H9 (cell line): Measurements from ENCODE around the gene SCRG1. TPM values are rescaled to one million over a fixed set of nuclear protein-coding genes. Genes with fewer than 3 reads are reported as not detected.

Source experiments
- DNase-seq: peaks from one replicate; pipeline ENCODE4 v3.0.0-alpha.2; 2017
- H2AFZ ChIP-seq: one replicate; pipeline ENCODE4 v1.6.1; 2013; ENCODE audit warnings: mild to moderate bottlenecking, low read length, control low read depth, moderate library complexity
- H2AK5ac ChIP-seq: 2 replicates; pipeline ENCODE4 v1.6.1; 2013; ENCODE audit warnings: low read length, control low read depth, mixed read lengths; ENCODE audit not compliant: insufficient read length
- H2BK120ac ChIP-seq: one replicate; pipeline ENCODE4 v1.6.1; 2013; ENCODE audit warnings: low read depth, mild to moderate bottlenecking, low read length, control low read depth, inconsistent platforms; ENCODE audit not compliant: poor library complexity, severe bottlenecking
- H2BK12ac ChIP-seq: 2 replicates; pipeline ENCODE4 v1.6.1; 2013; ENCODE audit warnings: low read length, control low read depth, mixed read lengths, low read depth; ENCODE audit not compliant: insufficient read length
- H2BK15ac ChIP-seq: 2 replicates; pipeline ENCODE4 v1.6.1; 2013; ENCODE audit warnings: low read depth, low read length, control low read depth
- H2BK20ac ChIP-seq: one replicate; pipeline ENCODE4 v1.6.1; 2013; ENCODE audit warnings: low read depth, mild to moderate bottlenecking, low read length, control low read depth, inconsistent platforms; ENCODE audit not compliant: poor library complexity, severe bottlenecking
- H2BK5ac ChIP-seq: 2 replicates; pipeline ENCODE4 v1.6.1; 2013; ENCODE audit warnings: low read length, control low read depth, mixed read lengths; ENCODE audit not compliant: insufficient read length
- H3K14ac ChIP-seq: 2 replicates; pipeline ENCODE4 v1.6.1; 2013; ENCODE audit warnings: low read length, control low read depth; ENCODE audit not compliant: insufficient read depth
- H3K18ac ChIP-seq: 2 replicates; pipeline ENCODE4 v1.6.1; 2013; ENCODE audit warnings: low read depth, mild to moderate bottlenecking, mixed read lengths, low read length, control low read depth; ENCODE audit not compliant: insufficient read length
- H3K23ac ChIP-seq: 2 replicates; pipeline ENCODE4 v1.6.1; 2013; ENCODE audit warnings: low read length, control low read depth, mixed read lengths, low read depth; ENCODE audit not compliant: insufficient read length
- H3K23me2 ChIP-seq: 2 replicates; pipeline ENCODE4 v1.6.1; 2013; ENCODE audit warnings: low read depth, mild to moderate bottlenecking, mixed read lengths, low read length, control low read depth; ENCODE audit not compliant: insufficient read length, poor library complexity, severe bottlenecking
- H3K27ac ChIP-seq: 2 replicates; pipeline ENCODE4 v1.5.1; 2013; ENCODE audit warnings: low read length, control low read depth, mixed read lengths, low read depth; ENCODE audit not compliant: insufficient read length
- H3K27me3 ChIP-seq: 2 replicates; pipeline ENCODE4 v1.6.1; 2013; ENCODE audit warnings: low read length, control low read depth, inconsistent platforms; ENCODE audit not compliant: insufficient read depth
- H3K4ac ChIP-seq: 2 replicates; pipeline ENCODE4 v1.6.1; 2013; ENCODE audit warnings: low read depth, mild to moderate bottlenecking, control low read depth, inconsistent platforms, low read length, moderate library complexity
- H3K4me1 ChIP-seq: 2 replicates; pipeline ENCODE4 v1.6.1; 2013; ENCODE audit warnings: low read length, control low read depth, inconsistent platforms; ENCODE audit not compliant: insufficient read depth
- H3K4me2 ChIP-seq: 2 replicates; pipeline ENCODE4 v1.6.1; 2013; ENCODE audit warnings: low read length, control low read depth, mixed read lengths; ENCODE audit not compliant: insufficient read length, insufficient read depth
- H3K56ac ChIP-seq: 2 replicates; pipeline ENCODE4 v1.6.1; 2013; ENCODE audit warnings: low read depth, mild to moderate bottlenecking, mixed read lengths, low read length, control low read depth; ENCODE audit not compliant: insufficient read length
- H3K79me1 ChIP-seq: 2 replicates; pipeline ENCODE4 v1.6.1; 2013; ENCODE audit warnings: low read depth, mild to moderate bottlenecking, moderate library complexity, low read length, control low read depth, inconsistent platforms; ENCODE audit not compliant: insufficient read depth, poor library complexity, severe bottlenecking
- H3K79me2 ChIP-seq: 2 replicates; pipeline ENCODE4 v1.6.1; 2013; ENCODE audit warnings: low read length, control low read depth, inconsistent platforms; ENCODE audit not compliant: insufficient read depth
- H3K9ac ChIP-seq: 2 replicates; pipeline ENCODE4 v1.6.1; 2013; ENCODE audit warnings: low read length, control low read depth, mixed read lengths; ENCODE audit not compliant: insufficient read length; ENCODE audit errors: extremely low read depth
- H3K9me3 ChIP-seq: one replicate; pipeline ENCODE4 v1.6.1; 2013; ENCODE audit warnings: low read depth, low read length, inconsistent platforms; ENCODE audit not compliant: control insufficient read depth
- H3T11ph ChIP-seq: one replicate; pipeline ENCODE4 v1.6.1; 2013; ENCODE audit warnings: mild to moderate bottlenecking, low read length, control low read depth, inconsistent platforms
- H4K20me1 ChIP-seq: one replicate; pipeline ENCODE4 v1.6.1; 2013; ENCODE audit not compliant: control insufficient read depth, insufficient read length, insufficient read depth
- H4K5ac ChIP-seq: 2 replicates; pipeline ENCODE4 v1.6.1; 2013; ENCODE audit warnings: low read depth, mild to moderate bottlenecking, mixed read lengths, low read length, control low read depth; ENCODE audit not compliant: insufficient read length
- H4K8ac ChIP-seq: replicated peaks from 2 replicates; pipeline ENCODE4 v1.6.1; 2013; ENCODE audit warnings: low read length, control low read depth, mixed read lengths, low read depth; ENCODE audit not compliant: insufficient read length
- H4K91ac ChIP-seq: 2 replicates; pipeline ENCODE4 v1.6.1; 2013; ENCODE audit warnings: low read depth, mild to moderate bottlenecking, moderate library complexity, mixed read lengths, low read length, control low read depth; ENCODE audit not compliant: insufficient read length
- H3K27ac Mint-ChIP-seq, 3 experiments: 2 replicates in 2 of 3; 3 replicates in 1 of 3; pipeline ENCODE4 v1.8.0; 2020 to 2021; ENCODE audit warnings: mixed read lengths in 3 of 3, mild to moderate bottlenecking in 1 of 3, moderate library complexity in 1 of 3
- H3K27me3 Mint-ChIP-seq: 2 replicates; pipeline ENCODE4 v1.8.0; 2021; ENCODE audit warnings: low read depth, mild to moderate bottlenecking, moderate library complexity, mixed read lengths
- H3K36me3 Mint-ChIP-seq, 3 experiments: 2 replicates in 2 of 3; 3 replicates in 1 of 3; pipeline ENCODE4 v1.8.0; 2020 to 2021; ENCODE audit warnings: low read depth in 3 of 3, mixed read lengths in 3 of 3; ENCODE audit not compliant: insufficient read depth in 1 of 3
- H3K4me1 Mint-ChIP-seq, 2 experiments: 2 replicates each; pipeline ENCODE4 v1.8.0; 2020; ENCODE audit warnings: mixed read lengths in 2 of 2
- H3K4me3 Mint-ChIP-seq, 2 experiments: 2 replicates in 1 of 2; 3 replicates in 1 of 2; pipeline ENCODE4 v1.8.0; 2020 to 2021; ENCODE audit warnings: mild to moderate bottlenecking in 2 of 2, mixed read lengths in 2 of 2, moderate library complexity in 1 of 2
- H3K9me3 Mint-ChIP-seq, 2 experiments: 2 replicates in 1 of 2; 3 replicates in 1 of 2; pipeline ENCODE4 v1.8.0; 2020; ENCODE audit warnings: mild to moderate bottlenecking in 2 of 2, mixed read lengths in 2 of 2, moderate library complexity in 1 of 2
- CTCF ChIP-seq: fragments of 200-600 bp; sonication (generic); conservative IDR thresholded peaks from 3 replicates; pipeline ENCODE4 v1.8.0; 2021; ENCODE audit warnings: antibody characterized with exemption, mild to moderate bottlenecking
- WGBS: extraction: QIAGEN DNeasy Blood & Tissue Kit; methylation state at CpG from one replicate; pipeline ENCODE4 v1.1.7; 2013; ENCODE audit warnings: missing lambda C conversion rate, low lambda C conversion rate, mixed read lengths; ENCODE audit not compliant: insufficient read length; ENCODE audit errors: extremely low coverage; 5-methylcytosine and 5-hydroxymethylcytosine counted together
- total RNA-seq: library from RNA; stranded (reverse); gene quantifications from 2 replicates; pipeline ENCODE4 v1.2.1, GENCODE V29; 2021

SCRG1 gene
- total RNA-seq, 1 experiment from 2014 or later: not detected

GRCh38 chr4:173347467-173347866, 51.4 kb downstream of the SCRG1 start:
- H3K4me1 ChIP-seq: peaks cover 3% of the 10 kb centered on the region; the same call in 1 of the 2 replicates
- H3K14ac ChIP-seq: no peak overlapping the region
- H3K4me3 Mint-ChIP-seq: no peak overlapping the region
- H2BK15ac ChIP-seq: no peak overlapping the region
- no peaks in the 10 kb centered on the region for H3K27me3 ChIP-seq
- no peak overlapping the region for H3K23ac ChIP-seq
- H3K4me1 Mint-ChIP-seq: peaks cover 19 to 34% of the 10 kb centered on the region in 2 experiments
- WGBS: no CpG with 5 or more reads among the region's 1 CpG
- H2AK5ac ChIP-seq: no peak overlapping the region
- no peak overlapping the region for H4K91ac ChIP-seq
- no peak overlapping the region for H2BK120ac ChIP-seq
- no peak overlapping the region for H3K18ac ChIP-seq
- H4K20me1 ChIP-seq: no peaks in the 10 kb centered on the region
- H3K79me1 ChIP-seq: no peaks in the 10 kb centered on the region
- H2BK12ac ChIP-seq: no peak overlapping the region
- H3K56ac ChIP-seq: no peak overlapping the region
- no peaks in the 10 kb centered on the region for H3K27me3 Mint-ChIP-seq
- no peaks in the 10 kb centered on the region for H3K23me2 ChIP-seq
- no peak overlapping the region for H3K9ac ChIP-seq
- H3K36me3 Mint-ChIP-seq: peaks cover 0 to 4% (median 2%) of the 10 kb centered on the region in 3 experiments; a peak in 1 of 7 replicates
- no peak overlapping the region for H3K4ac ChIP-seq
- TF ChIP-seq CTCF: no peak
- H3K9me3 ChIP-seq: no peaks in the 10 kb centered on the region
- no peak overlapping the region for H4K5ac ChIP-seq
- no peak overlapping the region for H3K27ac Mint-ChIP-seq
- no peak overlapping the region for H4K8ac ChIP-seq
- peaks cover 0 to 3% of the 10 kb centered on the region in 2 experiments; a peak in 2 of 5 replicates for H3K9me3 Mint-ChIP-seq
- no peak overlapping the region for H3T11ph ChIP-seq
- no peak overlapping the region for H2BK5ac ChIP-seq
- no peak overlapping the region for H2AFZ ChIP-seq
- no peak overlapping the region for H3K27ac ChIP-seq
- H3K4me2 ChIP-seq: no peak overlapping the region
- H3K79me2 ChIP-seq: no peaks in the 10 kb centered on the region
- H2BK20ac ChIP-seq: no peak overlapping the region
- DNase-seq: no peak
